Activated naive CD4-positive, alpha-beta T cell treated with anti-CD3 and anti-CD28 coated beads, Interleukin-2, amount 50 U/mL, for 72 hours (primary cell): ENCODE data around the gene CC2D1B. TPM values are rescaled to one million over a fixed set of nuclear protein-coding genes. Genes with fewer than 3 reads are reported as not detected.
"Not testable (repeated sequence)": the region's sequence is repeated elsewhere in the genome, so short reads cannot be mapped to it uniquely, and the experiment has no call there.

ENCODE experiments used
- ATAC-seq, 2 donors: fragments of 150-1000 bp; cut with Tn5 transposase; 2 replicates each; pipeline ENCODE4 v1.10.0; 2021; ENCODE audit warnings: mild to moderate bottlenecking in 2 of 2, moderate library complexity in 2 of 2
- DNase-seq, 2 donors: peaks; one replicate each; pipeline ENCODE4 v3.0.0; 2021 to 2022; ENCODE audit warnings: low spot score in 2 of 2
- H3K27ac Mint-ChIP-seq, 2 donors: one replicate each; pipeline ENCODE4 v1.8.0; 2022; ENCODE audit warnings: mild to moderate bottlenecking in 2 of 2, mixed read lengths in 2 of 2
- H3K36me3 Mint-ChIP-seq, 2 donors: one replicate each; pipeline ENCODE4 v1.8.0; 2022; ENCODE audit warnings: mixed read lengths in 2 of 2
- H3K9me3 Mint-ChIP-seq, 2 donors: one replicate each; pipeline ENCODE4 v1.8.0; 2022; ENCODE audit warnings: mixed read lengths in 2 of 2
- total RNA-seq, 2 donors: library from RNA; stranded (reverse); gene quantifications; one replicate each; pipeline ENCODE4 v1.2.3, GENCODE V29; 2022

Gene CC2D1B
- total RNA-seq, result 10 to 100 TPM; 25.9 to 30.2 TPM

DNA sequence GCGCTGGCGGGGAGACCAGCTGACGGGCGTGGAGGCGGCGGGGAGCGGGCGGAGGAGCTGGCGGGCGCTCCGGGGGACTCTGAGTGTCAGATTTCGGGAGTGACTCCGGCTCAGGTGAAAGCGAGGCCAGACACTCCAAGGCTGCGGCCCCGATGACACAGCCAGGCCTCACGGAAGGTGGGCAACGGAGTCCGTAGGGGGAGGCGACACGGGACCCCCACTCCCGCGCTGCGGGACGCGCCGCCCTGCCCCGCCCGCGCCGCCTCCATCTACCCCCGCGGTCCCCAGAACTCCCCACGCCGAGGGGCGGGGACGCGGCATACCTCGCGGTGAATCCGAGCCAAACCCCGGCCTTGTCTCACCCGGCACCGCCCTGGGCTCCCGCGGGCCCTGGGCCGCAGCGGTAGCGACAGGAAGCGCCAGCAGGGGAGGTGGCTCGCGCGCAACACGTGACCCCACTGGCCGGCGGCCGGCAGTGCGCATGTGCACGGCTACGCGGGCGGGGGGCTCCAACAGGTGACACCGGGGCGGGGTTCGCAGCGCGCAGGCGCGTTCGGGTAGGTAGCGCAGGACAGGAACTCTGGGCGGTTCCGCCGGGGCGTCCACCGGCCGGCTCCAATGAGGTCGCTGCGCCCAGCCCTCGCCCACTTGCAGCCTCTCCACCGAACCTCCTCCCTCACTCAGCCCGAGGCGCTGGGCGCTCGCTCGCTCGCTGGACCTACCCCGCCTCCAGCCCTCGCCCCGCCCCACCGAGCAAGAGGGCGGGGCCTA is at the start of gene CC2D1B:
TSS of gene CC2D1B (minus strand) at position 460 of the 771 bp plus-strand sequence. CDS start 1,585 bp downstream, outside the sequence.
- ATAC-seq (peak; percentile 94 to 95), DNase-seq (peak; percentile 99 to 100)
- peaks cover 7 to 8% of the 10 kb centered on the region in 2 donors for H3K36me3 Mint-ChIP-seq
- H3K27ac Mint-ChIP-seq, result peak within 1 kb of the TSS; percentile 95 to 98
- no peaks in the 10 kb centered on the region for H3K9me3 Mint-ChIP-seq

- Mint-ChIP-seq H3K27ac (no peak overlapping the region), H3K36me3 (peaks cover 29 to 63% of the 10 kb centered on the region in 2 donors)
- ATAC-seq, result peak; percentile 28 to 69
Observed at GRCh38 chr1:52414942-52415341, 48.9 kb upstream of the CC2D1B start.

GRCh38 chr1:52413410-52413989 is 47.5 kb upstream of the CC2D1B start:
- H3K36me3 Mint-ChIP-seq, result peaks cover 36 to 56% of the 10 kb centered on the region in 2 donors
- H3K9me3 Mint-ChIP-seq, result no peaks in the 10 kb centered on the region
- ATAC-seq (peak in 1 of 2 donors; percentile 70), DNase-seq (no peak)
- peak overlapping the region in 1 of 2 donors; percentile 65 for H3K27ac Mint-ChIP-seq

More at GRCh38 chr1:52414942-52415341, 48.9 kb upstream of the CC2D1B start:
- no peaks in the 10 kb centered on the region for H3K9me3 Mint-ChIP-seq
- no peak for DNase-seq

DNA sequence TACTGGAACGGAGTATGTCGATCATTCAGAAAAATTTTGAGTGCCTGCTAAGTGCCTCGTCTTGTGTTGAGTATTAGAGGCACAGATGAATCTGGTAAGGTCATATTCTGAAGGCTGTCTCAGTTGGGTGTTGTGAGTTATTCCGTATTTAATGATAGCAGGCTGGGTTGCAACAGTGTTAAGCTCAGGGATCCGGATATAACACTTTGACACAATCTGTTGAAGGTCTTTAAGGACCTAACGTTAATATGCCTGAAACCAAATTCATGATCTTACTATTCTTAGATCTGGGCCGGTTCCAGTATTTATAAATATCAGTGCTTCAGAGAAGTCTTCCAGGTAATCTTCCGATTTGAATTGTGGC is 39.0 kb upstream of the CC2D1B start:
- Mint-ChIP-seq H3K36me3 (peaks cover 60% of the 10 kb centered on the region in 2 donors), H3K27ac (peak overlapping the region; percentile 90 to 100), H3K9me3 (no peaks in the 10 kb centered on the region)
- DNase-seq, result no peak
- ATAC-seq, result no peak

GRCh38 chr1:52404116-52404974 is 38.3 kb upstream of the CC2D1B start, which contains the start of the genes ORC1 and PRPF38A:
Gene ORC1 (minus strand): TSS chr1:52404423. CDS start chr1:52402223, 2,200 bp downstream.
Gene PRPF38A (plus strand): TSS chr1:52404602. CDS start chr1:52404750, 148 bp downstream.
- H3K36me3 Mint-ChIP-seq, result peaks cover 60 to 64% of the 10 kb centered on the region in 2 donors
- peak within 1 kb of the TSS; percentile 90 to 100 for H3K27ac Mint-ChIP-seq
- no peaks in the 10 kb centered on the region for H3K9me3 Mint-ChIP-seq
- ATAC-seq (peak; percentile 94 to 95), DNase-seq (peak; percentile 94 to 96)

- H3K36me3 Mint-ChIP-seq, result peaks cover 55 to 58% of the 10 kb centered on the region in 2 donors
- H3K27ac Mint-ChIP-seq, result peak overlapping the region; percentile 90 to 100
- DNase-seq, result peak in 1 of 2 donors; percentile 53
- ATAC-seq, result peak; percentile 55 to 68
- no peaks in the 10 kb centered on the region for H3K9me3 Mint-ChIP-seq
Observed at GRCh38 chr1:52403566-52404115, 37.6 kb upstream of the CC2D1B start.

GRCh38 chr1:52402860-52403240 is 36.8 kb upstream of the CC2D1B start:
- no peak for ATAC-seq
- no peaks in the 10 kb centered on the region for H3K9me3 Mint-ChIP-seq
- H3K27ac Mint-ChIP-seq, result peak overlapping the region in 1 of 2 donors; percentile 90

DNA sequence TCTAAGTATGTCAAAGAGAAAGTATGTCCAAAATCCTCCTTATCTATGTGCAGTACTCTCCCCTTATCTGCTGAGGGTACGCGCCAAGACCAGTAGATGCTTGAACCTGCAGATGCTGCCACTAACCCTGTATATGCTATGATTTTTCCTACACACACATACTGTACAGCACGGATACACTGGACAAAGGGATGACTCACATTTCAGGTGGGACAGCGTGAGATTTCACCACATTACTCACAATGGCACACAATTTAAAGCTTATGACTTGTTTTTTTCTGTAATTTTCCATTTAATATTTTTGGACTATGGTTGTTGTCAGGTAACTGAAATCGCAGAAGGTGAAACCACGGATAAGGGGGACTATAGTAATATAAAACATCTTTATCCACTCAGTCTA is 34.1 kb upstream of the CC2D1B start:
- H3K9me3 Mint-ChIP-seq, result no peaks in the 10 kb centered on the region
- DNase-seq (no peak), ATAC-seq (no peak)
- H3K36me3 Mint-ChIP-seq, result peaks cover 57 to 67% of the 10 kb centered on the region in 2 donors
- H3K27ac Mint-ChIP-seq, result no peak overlapping the region

More at GRCh38 chr1:52402860-52403240, 36.8 kb upstream of the CC2D1B start:
- no peak for DNase-seq
- peaks cover 51 to 54% of the 10 kb centered on the region in 2 donors for H3K36me3 Mint-ChIP-seq

DNA sequence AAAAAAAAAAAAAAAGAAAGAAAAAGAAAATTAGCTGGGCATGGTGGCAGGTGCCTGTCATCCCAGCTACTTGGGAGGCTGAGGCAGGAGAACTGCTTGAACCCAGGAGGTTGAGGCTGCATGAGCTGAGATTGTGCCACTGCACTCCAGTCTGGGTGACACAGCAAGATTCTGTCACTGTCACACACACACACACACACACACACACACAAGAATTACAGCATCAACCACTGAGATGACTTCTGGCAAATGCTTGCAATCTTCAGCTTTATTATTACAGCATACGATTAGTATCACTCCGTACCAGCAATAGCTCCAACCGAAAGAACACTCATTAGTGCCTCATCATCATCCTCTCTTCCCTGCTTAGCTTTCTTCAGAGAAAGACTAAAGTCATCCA is 33.6 kb upstream of the CC2D1B start:
- Mint-ChIP-seq H3K36me3 (peaks cover 52 to 67% of the 10 kb centered on the region in 2 donors), H3K9me3 (no peaks in the 10 kb centered on the region), H3K27ac (no peak overlapping the region)
- ATAC-seq (no peak), DNase-seq (no peak)

DNA sequence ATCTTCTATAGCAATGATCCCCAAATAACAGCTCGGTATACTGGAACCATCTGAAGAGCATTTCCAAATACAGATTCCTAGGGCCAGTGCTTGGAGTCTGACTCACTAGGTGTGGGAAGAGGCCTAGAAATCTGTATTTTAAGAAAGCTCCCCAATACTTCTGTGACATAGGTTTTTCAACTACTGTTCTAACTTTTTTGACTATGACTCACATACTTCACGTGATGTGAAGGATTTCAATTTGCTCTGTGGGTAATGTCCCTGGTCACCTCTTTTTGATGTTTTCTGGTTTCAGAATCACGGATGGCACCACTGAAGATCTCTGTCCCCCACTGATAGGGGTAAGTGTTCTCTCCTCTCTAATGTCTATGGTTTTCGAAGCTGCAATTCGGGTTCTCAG is 27.2 kb upstream of the CC2D1B start:
- H3K27ac Mint-ChIP-seq, result no peak overlapping the region
- H3K9me3 Mint-ChIP-seq, result no peaks in the 10 kb centered on the region
- H3K36me3 Mint-ChIP-seq, result peaks cover 32 to 50% of the 10 kb centered on the region in 2 donors
- DNase-seq (no peak), ATAC-seq (peak; percentile 43 to 77)

DNA sequence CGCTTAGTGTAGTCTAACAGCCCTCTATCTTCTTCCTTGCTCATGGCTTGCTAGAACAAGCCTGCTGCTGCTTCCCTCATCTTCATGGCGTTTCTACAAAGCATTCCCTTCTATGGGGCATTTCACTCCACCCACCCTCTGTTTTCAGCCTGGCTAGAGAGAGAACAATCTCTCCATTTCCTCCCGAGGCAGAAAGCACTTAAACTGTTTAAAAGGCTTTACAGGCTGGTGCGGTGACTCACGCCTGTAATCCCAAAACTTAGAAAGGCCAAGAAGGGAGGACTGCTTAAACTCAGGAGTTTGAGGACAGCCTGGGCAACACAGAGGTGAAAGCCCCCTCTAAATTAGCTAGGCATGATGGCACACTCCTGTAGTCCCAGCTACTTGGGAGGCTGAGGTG is 20.5 kb upstream of the CC2D1B start:
- DNase-seq, result no peak
- Mint-ChIP-seq H3K9me3 (no peaks in the 10 kb centered on the region), H3K27ac (no peak overlapping the region), H3K36me3 (peaks cover 49% of the 10 kb centered on the region in 2 donors)
- no peak for ATAC-seq

DNA sequence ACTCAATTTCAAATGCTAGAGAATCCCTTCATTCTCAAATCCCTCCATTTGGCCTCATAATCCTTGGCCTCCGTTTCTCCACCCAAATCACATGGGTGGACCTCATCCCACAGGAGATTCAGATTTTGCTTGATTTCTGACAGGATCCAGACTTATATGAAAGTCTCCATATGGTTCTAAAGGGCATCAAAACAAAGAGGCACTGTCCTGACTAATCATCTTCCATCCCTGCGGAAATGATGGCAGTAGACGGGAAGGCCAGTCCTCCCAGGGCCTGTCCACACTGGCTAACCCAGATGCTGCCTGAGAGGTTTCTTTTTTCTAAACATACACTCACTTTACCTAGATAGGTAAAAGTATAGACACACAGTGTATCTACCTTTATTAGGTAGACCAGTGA is 19.4 kb upstream of the CC2D1B start:
- Mint-ChIP-seq H3K36me3 (peaks cover 49 to 54% of the 10 kb centered on the region in 2 donors), H3K27ac (no peak overlapping the region), H3K9me3 (no peaks in the 10 kb centered on the region)
- DNase-seq (no peak), ATAC-seq (no peak)

DNA sequence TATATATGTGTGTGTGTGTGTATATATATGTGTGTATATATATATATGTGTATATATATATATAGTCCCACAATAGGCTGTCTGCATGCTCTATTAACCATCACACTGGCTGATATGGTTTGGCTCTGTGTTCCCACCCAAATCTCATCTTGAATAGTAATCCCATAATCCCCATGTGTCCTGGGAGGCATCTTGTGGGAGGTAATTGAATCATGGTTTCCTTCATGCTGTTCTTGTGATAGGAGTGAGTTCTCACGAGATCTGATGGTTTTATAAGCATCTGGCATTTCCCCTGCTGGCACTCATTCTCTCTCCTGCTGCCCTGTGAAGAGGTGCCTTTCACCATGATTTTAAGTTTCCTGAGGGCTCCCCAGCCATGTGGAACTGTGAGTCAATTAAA is 3.8 kb upstream of the CC2D1B start:
- H3K27ac Mint-ChIP-seq, H3K9me3 Mint-ChIP-seq, ATAC-seq, DNase-seq: not testable (repeated sequence)
- H3K36me3 Mint-ChIP-seq, result peaks cover 26 to 30% of the 10 kb centered on the region in 2 donors

- Mint-ChIP-seq H3K27ac (no peak overlapping the region), H3K36me3 (peaks cover 14 to 20% of the 10 kb centered on the region in 2 donors), H3K9me3 (no peaks in the 10 kb centered on the region)
- no peak for ATAC-seq
- DNase-seq, result peak in 1 of 2 donors; percentile 68
Observed at GRCh38 chr1:52368383-52369172, 2.6 kb upstream of the CC2D1B start.

DNA sequence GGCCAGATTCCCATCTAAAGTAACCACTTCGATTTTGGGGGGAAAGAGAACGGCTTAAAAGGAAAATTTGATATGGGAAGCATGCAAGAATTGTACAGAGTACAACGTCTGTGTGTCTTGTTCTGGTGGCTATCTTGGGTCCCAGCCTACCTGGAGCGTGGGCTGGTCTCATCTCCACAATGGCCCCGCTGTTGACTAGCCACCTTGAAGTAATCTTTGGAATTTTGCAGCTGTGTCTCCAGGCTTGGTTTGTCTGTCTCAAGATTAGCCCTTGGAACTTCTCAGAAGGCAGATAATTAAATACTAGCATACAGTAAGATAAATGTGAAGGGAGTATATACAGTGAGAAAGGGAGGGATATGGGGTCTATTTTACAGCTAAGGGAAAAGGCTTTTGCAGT is 1.3 kb upstream of the CC2D1B start:
- H3K9me3 Mint-ChIP-seq, result no peaks in the 10 kb centered on the region
- peaks cover 7 to 12% of the 10 kb centered on the region in 2 donors for H3K36me3 Mint-ChIP-seq
- no peak overlapping the region for H3K27ac Mint-ChIP-seq
- no peak for ATAC-seq
- no peak for DNase-seq

GRCh38 chr1:52366517-52366827 is 467 bp upstream of the CC2D1B start:
- ATAC-seq (peak in 1 of 2 donors; percentile 0), DNase-seq (no peak)
- Mint-ChIP-seq H3K27ac (peak overlapping the region in 1 of 2 donors; percentile 95), H3K36me3 (peaks cover 7 to 12% of the 10 kb centered on the region in 2 donors), H3K9me3 (no peaks in the 10 kb centered on the region)
